OCI-LY3 (cell line): ENCODE measurements around the gene ATOSA.

Experiments used
- EZH2phosphoT487 ChIP-seq: fragments of 200-600 bp; shearing (Covaris generic); IDR thresholded peaks from 2 replicates; pipeline ENCODE4 v1.6.1; 2018; ENCODE audit warnings: antibody characterized with exemption, mixed run types, low read depth
- TF ChIP-seq, protein P1 (sequence below): fragments of 200-600, 300-600 bp; sonication (generic); IDR thresholded peaks from 2 replicates; pipeline ENCODE4 v1.5.1; 2014; ENCODE audit warnings: antibody characterized with exemption, low read length, low read depth

- TF ChIP-seq, protein P1, sequence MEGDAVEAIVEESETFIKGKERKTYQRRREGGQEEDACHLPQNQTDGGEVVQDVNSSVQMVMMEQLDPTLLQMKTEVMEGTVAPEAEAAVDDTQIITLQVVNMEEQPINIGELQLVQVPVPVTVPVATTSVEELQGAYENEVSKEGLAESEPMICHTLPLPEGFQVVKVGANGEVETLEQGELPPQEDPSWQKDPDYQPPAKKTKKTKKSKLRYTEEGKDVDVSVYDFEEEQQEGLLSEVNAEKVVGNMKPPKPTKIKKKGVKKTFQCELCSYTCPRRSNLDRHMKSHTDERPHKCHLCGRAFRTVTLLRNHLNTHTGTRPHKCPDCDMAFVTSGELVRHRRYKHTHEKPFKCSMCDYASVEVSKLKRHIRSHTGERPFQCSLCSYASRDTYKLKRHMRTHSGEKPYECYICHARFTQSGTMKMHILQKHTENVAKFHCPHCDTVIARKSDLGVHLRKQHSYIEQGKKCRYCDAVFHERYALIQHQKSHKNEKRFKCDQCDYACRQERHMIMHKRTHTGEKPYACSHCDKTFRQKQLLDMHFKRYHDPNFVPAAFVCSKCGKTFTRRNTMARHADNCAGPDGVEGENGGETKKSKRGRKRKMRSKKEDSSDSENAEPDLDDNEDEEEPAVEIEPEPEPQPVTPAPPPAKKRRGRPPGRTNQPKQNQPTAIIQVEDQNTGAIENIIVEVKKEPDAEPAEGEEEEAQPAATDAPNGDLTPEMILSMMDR, result no peak
- no peak for TF ChIP-seq EZH2phosphoT487
Measured at GRCh38 chr15:52673312-52673711, 5.9 kb downstream of the ATOSA start.
